NCI-H2196 treated with DMSO at 0.1 percent for 48 hours (cell line): Measurements from ENCODE around the gene GJB6.

Experiments
- DNase-seq: peaks from one replicate; lab custom pipeline; 2025; ENCODE audit not compliant: unreplicated experiment; lab: John Stamatoyannopoulos, UW

GJB6 gene

GRCh38 chr13:20227730-20228129, 4.4 kb downstream of the GJB6 start:
- no peak for DNase-seq

- no peak for DNase-seq
Measured at GRCh38 chr13:20227288-20227687, 4.8 kb downstream of the GJB6 start.

GRCh38 chr13:20222553-20222952, 9.6 kb downstream of the GJB6 start:
- DNase-seq = no peak

- DNase-seq = no peak
Measured at GRCh38 chr13:20221772-20222171, 10.3 kb downstream of the GJB6 start.

GRCh38 chr13:20219577-20219976, 12.5 kb downstream of the GJB6 start:
- DNase-seq = no peak

- DNase-seq = no peak
Measured at GRCh38 chr13:20217168-20217567, 15.0 kb downstream of the GJB6 start.

GRCh38 chr13:20209948-20210347, 22.2 kb downstream of the GJB6 start:
- no peak for DNase-seq

GRCh38 chr13:20206698-20207235, 25.4 kb downstream of the GJB6 start:
- DNase-seq = no peak

- no peak for DNase-seq
Measured at GRCh38 chr13:20206065-20206697, 25.9 kb downstream of the GJB6 start.

- no peak for DNase-seq
Measured at GRCh38 chr13:20198781-20199180, 33.3 kb downstream of the GJB6 start.

GRCh38 chr13:20197361-20197834, 34.7 kb downstream of the GJB6 start:
- DNase-seq = no peak

GRCh38 chr13:20195801-20196200, 36.3 kb downstream of the GJB6 start:
- no peak for DNase-seq

GRCh38 chr13:20193907-20194631, 38.0 kb downstream of the GJB6 start:
- DNase-seq = no peak

- DNase-seq = no peak
Measured at GRCh38 chr13:20193162-20193906, 38.8 kb downstream of the GJB6 start.

- DNase-seq = no peak
Measured at GRCh38 chr13:20192836-20193161, 39.3 kb downstream of the GJB6 start, which contains the start of gene GJB2. Gene GJB2, minus strand, starts transcription at chr13:20192938. Its CDS starts 3,357 bp downstream, at chr13:20189581.

- no peak for DNase-seq
Measured at GRCh38 chr13:20192158-20192835, 39.8 kb downstream of the GJB6 start.

- no peak for DNase-seq
Measured at GRCh38 chr13:20191311-20192157, 40.6 kb downstream of the GJB6 start.

GRCh38 chr13:20190481-20191310, 41.4 kb downstream of the GJB6 start:
- DNase-seq = no peak

- no peak for DNase-seq
Measured at GRCh38 chr13:20190076-20190475, 42.0 kb downstream of the GJB6 start.
